CD4-positive, alpha-beta T cell treated with Interleukin-15 for 1 hour (primary cell): ENCODE data around the gene TMEM51.

Experiments used
- DNase-seq: peaks from one replicate; pipeline ENCODE4 v3.0.0-alpha.2; 2020

The TMEM51 gene

GRCh38 chr1:15201221-15201620, 47.7 kb downstream of the TMEM51 start:
- DNase-seq = no peak

GRCh38 chr1:15201849-15202551, 48.5 kb downstream of the TMEM51 start:
- DNase-seq = no peak

DNA sequence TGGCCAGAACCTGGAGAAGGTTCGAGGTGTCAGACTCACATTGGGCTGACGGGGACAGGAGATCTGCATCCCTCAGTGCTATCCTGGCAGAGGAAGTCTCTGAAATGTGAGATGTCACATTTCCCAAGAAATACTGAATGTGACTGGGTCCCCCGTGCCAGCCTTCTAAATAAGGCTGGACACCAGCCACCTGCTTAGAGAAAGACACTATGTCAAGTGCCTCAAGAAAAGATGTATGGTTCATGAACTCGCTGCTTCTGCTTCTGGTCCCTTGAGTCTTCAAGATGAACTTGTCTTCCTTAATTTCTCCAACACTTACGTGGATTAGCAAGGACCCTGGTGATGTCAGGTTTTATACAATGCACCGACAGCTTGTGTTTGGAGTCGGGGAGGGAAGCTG, 51.4 kb downstream of the TMEM51 start:
- no peak for DNase-seq

- no peak for DNase-seq
Observed at GRCh38 chr1:15205586-15206346, 52.2 kb downstream of the TMEM51 start.

GRCh38 chr1:15206418-15207030, 53.0 kb downstream of the TMEM51 start:
- DNase-seq = no peak

DNA sequence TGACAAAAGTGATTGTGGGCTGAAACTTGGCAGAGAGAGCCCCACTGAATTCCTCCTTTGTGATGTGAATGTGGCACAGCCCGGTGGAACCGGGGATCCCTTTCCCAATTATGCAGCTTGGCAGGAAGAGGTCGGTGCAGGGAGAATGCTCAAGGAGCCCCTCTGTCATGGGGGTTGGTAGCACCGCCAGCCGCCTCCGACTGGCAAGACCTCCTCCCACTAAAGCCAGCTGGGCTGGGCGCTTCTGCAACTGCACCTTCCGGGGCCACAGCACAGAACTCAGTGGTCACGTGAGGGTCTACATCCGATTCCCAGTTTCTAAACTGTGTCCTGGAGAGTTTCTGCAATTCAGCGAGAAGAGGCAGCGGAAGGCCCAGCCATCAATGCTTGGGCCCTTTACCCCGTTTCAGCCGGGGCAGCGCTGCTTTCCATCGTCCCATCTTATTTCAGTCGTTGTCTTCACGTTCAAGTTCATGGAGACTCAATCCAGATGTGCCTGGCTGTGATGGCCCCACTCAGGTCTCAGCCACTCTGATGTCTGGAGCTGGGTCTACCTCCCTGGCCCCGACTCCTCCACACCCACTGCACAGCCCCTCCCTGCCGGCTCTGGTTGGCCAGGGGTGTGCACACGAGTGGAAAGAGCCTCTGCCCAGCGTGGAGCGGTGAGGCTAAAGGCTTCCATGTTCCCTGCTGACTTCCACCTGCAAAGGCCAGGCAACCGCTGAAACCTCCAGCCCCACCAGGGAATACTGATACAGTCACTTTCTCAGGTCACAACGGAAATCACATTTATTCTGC, 53.7 kb downstream of the TMEM51 start:
- no peak for DNase-seq

DNA sequence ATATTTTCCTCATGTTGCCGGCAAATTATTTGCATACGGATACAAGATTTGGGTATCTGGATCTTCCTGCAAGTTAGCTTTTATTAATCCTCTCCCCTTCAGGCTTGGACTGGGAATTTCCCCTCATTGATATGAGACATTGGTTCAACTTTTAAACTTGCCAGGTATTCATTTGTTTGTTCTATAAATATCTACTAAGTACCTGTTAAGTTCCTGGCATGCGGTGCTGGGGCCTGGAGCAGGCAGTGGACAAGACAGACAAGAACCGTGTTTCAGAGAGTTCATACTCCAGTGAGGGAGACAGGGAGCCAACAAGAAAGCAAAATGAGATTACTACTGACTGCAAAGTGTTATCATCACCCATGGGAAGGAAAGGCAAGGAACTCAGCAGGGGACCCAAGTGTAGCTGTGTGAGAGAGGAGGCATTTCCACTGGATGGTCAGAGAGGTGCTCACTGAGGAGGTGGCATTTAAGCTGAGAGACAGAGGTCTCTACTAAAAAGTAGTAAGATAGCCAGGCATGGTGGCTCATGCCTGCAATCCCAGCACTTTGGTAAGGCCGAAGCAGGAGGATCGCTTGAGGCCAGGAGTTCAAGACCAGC, 54.4 kb downstream of the TMEM51 start:
- no peak for DNase-seq

GRCh38 chr1:15210651-15211375, 57.3 kb downstream of the TMEM51 start:
- DNase-seq = no peak

GRCh38 chr1:15211424-15211823, 57.9 kb downstream of the TMEM51 start:
- no peak for DNase-seq

DNA sequence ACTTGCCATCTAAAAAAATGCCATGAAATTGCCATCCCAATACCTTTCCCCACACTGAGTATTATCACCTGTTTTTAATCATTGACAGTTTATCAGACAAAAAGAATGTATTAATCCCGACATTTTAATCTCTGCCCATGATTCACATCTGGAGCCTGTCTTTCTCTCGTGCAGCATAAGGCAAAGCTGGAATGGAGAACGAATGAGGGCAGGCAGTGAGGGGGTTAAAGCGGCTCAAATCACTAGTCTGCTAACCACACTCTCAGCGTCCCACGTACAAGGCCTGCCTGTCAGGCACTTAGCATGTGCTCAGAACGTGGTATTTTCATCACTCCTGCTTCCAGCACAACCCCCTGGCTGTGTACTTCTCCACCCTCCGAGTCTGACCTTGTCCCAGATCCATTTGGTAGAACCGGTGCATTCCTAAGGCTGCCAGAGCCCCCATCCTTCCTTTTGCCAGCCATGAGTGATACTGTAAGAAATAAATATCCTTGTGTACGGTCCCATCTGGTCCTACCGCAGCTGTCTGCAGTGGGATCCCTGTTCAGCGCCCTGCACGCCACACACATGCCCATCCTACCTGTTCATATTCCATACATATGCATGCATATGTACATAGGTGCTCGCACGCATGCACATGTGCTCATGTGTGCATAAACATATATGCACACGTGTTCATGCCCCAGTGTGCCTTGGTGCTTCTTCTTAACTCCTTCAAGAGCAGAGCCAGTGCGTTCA, 58.8 kb downstream of the TMEM51 start:
- DNase-seq = no peak

DNA sequence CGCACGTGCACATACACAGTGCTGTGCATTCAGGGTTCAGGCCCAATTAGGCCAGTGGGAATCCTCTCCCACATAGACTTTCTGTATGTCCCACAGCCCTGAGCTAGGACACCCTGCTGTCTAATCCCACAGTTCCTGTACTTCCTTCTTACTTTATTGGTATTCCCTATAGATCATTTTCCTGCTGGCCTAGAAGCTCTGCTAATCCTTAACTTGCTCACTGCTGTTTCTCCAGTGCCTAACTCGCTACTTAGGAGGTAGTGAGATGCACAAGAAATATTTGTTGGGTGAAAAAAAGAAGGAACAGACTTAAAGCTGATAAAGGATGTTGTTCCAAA, 59.4 kb downstream of the TMEM51 start:
- no peak for DNase-seq

GRCh38 chr1:15213341-15213821, 59.8 kb downstream of the TMEM51 start:
- no peak for DNase-seq

- no peak for DNase-seq
Observed at GRCh38 chr1:15214527-15214926, 61.0 kb downstream of the TMEM51 start.

DNA sequence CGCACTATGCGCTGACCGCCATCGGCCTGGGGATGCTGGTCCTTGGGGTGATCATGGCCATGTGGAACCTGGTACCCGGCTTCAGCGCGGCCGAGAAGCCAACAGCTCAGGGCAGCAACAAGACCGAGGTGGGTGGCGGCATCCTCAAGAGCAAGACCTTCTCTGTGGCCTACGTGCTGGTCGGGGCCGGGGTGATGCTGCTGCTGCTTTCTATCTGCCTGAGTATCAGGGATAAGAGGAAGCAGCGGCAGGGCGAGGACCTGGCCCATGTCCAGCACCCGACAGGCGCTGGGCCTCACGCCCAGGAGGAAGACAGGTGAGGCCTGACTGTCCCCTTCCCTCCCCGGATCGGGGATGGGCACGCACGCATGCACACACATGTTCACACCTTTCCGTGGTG, 61.6 kb downstream of the TMEM51 start:
- no peak for DNase-seq

- no peak for DNase-seq
Observed at GRCh38 chr1:15217654-15218053, 64.1 kb downstream of the TMEM51 start.

DNA sequence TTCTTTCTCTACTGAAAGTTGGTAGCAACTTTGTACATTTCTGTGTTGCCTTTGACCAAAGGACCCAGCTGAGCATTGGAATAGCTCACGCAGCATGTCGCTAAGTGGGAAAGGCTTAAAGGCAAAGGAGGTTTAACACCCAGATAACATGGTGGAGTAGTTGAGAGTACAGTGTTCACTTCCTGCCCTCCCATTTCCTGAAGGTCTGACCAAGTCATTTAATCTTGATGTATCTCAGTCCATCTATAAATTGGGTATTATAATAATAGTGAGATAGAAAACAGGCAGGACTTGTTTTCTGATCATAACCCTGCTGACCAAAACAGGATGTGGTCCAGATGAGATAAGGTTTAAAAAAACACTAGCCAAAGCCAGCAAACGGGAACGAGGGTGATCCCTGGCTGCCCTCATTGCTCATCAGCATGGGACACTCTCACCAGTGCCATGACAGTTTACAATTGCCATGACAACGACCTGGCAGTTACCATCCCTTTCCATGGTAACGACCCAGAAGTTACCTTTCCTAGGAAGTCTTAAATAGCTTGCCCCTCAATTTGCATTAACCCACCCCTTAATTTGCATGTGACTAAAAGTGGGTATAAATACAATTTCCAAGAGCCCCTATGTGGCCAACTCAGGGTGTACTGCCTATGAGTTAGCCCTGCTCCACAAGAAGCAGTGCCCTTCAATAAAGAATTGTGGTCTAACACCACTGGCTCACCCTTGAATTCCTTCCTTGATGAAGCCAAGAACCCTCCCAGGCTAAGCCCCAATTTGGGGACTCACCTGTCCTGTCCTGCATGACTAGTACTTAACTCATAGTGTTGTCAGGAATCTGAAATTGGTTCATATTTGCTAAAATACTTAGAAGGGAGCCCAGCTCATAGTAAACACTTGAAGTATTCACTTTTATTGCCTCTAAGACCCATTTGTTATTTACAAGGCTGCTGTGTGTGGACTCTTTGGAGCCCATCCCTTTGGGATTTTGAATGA, 65.0 kb downstream of the TMEM51 start:
- peak; percentile 20 for DNase-seq

- no peak for DNase-seq
Observed at GRCh38 chr1:15219280-15220023, 65.9 kb downstream of the TMEM51 start.

- DNase-seq = no peak
Observed at GRCh38 chr1:15220024-15220392, 66.5 kb downstream of the TMEM51 start.

DNA sequence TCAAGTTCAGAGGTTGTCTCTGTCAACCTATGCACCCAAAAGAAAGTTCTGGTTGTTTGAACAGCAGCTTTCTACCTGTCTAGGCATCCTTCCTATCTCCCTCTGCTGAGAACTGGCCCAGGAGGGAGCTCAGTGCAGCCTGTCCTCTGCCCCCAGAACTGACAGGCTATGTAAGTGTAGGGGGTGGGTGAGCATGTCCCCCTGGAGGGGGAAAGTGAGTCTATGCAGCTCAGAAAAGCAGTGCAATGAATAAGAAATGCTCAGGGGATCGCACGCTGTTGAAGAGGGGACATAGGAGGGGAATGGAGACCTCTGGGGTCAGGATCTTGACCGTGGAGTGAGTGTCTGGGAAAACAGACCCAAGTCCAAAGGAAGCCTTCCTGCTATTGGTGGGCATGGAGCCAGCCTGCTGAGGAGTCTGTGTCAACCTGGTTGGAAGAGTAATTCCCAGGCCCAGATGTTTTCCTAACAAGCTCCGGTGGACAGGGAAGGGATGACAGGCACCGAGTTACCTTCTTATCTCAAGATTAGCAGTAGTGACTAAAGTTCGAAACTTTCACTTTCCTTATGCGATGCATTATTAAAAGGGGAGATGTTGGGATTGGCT, 67.4 kb downstream of the TMEM51 start:
- no peak for DNase-seq
